ENCODE results near the gene SLC22A23.

- TF ChIP-seq GATA2 (IDR thresholded peaks at IDR 0.05; ENCODE audit: low read depth, low read length) (no peak), GATA3 (IDR thresholded peaks at IDR 0.05; ENCODE audit: low read depth, low read length) (no peak)
Observed at GRCh38 chr6:3328796-3329195, 128.1 kb downstream of the SLC22A23 start.
